Activated T-cell treated with anti-CD3 and anti-CD28 coated beads, Interleukin-2, amount 50 U/mL, for 72 hours (primary cell): Measurements from ENCODE around the gene NDNF. TPM values are rescaled to one million over a fixed set of nuclear protein-coding genes. Genes with fewer than 3 reads are reported as not detected.

Source experiments
- ATAC-seq, 2 donors: fragments of 150-1000 bp; cut with Tn5 transposase; replicated peaks in 1 of 2; 2 replicates each; pipeline ENCODE4 v1.10.0; 2021; ENCODE audit warnings: moderate library complexity in 2 of 2, mild to moderate bottlenecking in 1 of 2
- DNase-seq, 2 donors: peaks; one replicate each; pipeline ENCODE4 v3.0.0; 2021 to 2022; ENCODE audit warnings: mixed read lengths in 1 of 2
- H3K27ac Mint-ChIP-seq: one replicate; pipeline ENCODE4 v1.8.0; 2022; ENCODE audit warnings: mild to moderate bottlenecking, moderate library complexity, mixed read lengths
- H3K27me3 Mint-ChIP-seq: one replicate; pipeline ENCODE4 v1.8.0; 2022; ENCODE audit warnings: low read depth, mixed read lengths
- H3K36me3 Mint-ChIP-seq, 2 donors: one replicate each; pipeline ENCODE4 v1.8.0; 2022; ENCODE audit warnings: mixed read lengths in 2 of 2, mild to moderate bottlenecking in 1 of 2; ENCODE audit not compliant: insufficient read depth in 2 of 2
- H3K4me1 Mint-ChIP-seq: one replicate; pipeline ENCODE4 v1.8.0; 2022; ENCODE audit warnings: low read depth, mixed read lengths
- H3K4me3 Mint-ChIP-seq, 2 donors: one replicate each; pipeline ENCODE4 v1.8.0; 2022; ENCODE audit warnings: mild to moderate bottlenecking in 2 of 2, mixed read lengths in 2 of 2, moderate library complexity in 2 of 2
- H3K9me3 Mint-ChIP-seq, 2 donors: one replicate each; pipeline ENCODE4 v1.8.0; 2022; ENCODE audit warnings: mixed read lengths in 2 of 2
- total RNA-seq, 2 donors: library from RNA; stranded (reverse); gene quantifications; one replicate each; pipeline ENCODE4 v1.2.3, GENCODE V29; 2022

NDNF gene
- total RNA-seq, 2 donors from 2014 or later: 0.34 to 0.35 TPM

- DNase-seq (no peak), ATAC-seq (no peak)
- no peaks in the 10 kb centered on the region for H3K4me1 Mint-ChIP-seq
- H3K9me3 Mint-ChIP-seq: no peaks in the 10 kb centered on the region
- H3K4me3 Mint-ChIP-seq: no peak overlapping the region
- H3K36me3 Mint-ChIP-seq: no peaks in the 10 kb centered on the region
- H3K27ac Mint-ChIP-seq: no peak overlapping the region
- peaks cover 39% of the 10 kb centered on the region for H3K27me3 Mint-ChIP-seq
Measured at GRCh38 chr4:121062521-121062920, 9.8 kb downstream of the NDNF start.

GRCh38 chr4:121061861-121062260 is 10.5 kb downstream of the NDNF start:
- H3K9me3 Mint-ChIP-seq: no peaks in the 10 kb centered on the region
- no peak overlapping the region for H3K27ac Mint-ChIP-seq
- H3K4me3 Mint-ChIP-seq: no peak overlapping the region
- H3K27me3 Mint-ChIP-seq: peaks cover 44% of the 10 kb centered on the region
- no peak for ATAC-seq
- no peak for DNase-seq
- H3K36me3 Mint-ChIP-seq: no peaks in the 10 kb centered on the region
- H3K4me1 Mint-ChIP-seq: no peaks in the 10 kb centered on the region

DNA sequence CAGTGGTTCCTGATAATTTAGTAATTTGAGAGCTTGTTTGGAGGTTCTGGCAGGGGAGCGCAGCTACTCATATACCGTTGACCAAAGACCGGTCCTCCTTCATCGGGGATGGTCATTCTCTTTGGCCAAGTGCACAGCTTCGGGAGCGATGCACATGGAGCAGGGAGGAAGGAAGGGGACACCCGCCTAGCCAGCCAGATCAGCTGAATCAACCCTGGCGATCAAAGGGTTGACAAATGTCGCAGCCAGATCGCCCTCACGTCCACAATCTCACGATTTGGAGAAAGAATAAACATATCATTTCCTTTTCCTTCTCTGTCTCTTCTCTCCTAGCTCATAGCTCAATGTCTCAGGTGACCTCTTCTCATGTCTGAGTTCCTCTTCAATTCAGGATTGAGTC is 11.1 kb downstream of the NDNF start:
- Mint-ChIP-seq H3K36me3 (no peaks in the 10 kb centered on the region), H3K9me3 (no peaks in the 10 kb centered on the region), H3K27me3 (peaks cover 50% of the 10 kb centered on the region), H3K4me1 (no peaks in the 10 kb centered on the region), H3K4me3 (no peak overlapping the region), H3K27ac (no peak overlapping the region)
- no peak for ATAC-seq
- DNase-seq: no peak

- Mint-ChIP-seq H3K4me1 (no peaks in the 10 kb centered on the region), H3K4me3 (no peak overlapping the region), H3K27me3 (peaks cover 58% of the 10 kb centered on the region), H3K36me3 (no peaks in the 10 kb centered on the region), H3K9me3 (no peaks in the 10 kb centered on the region), H3K27ac (no peak overlapping the region)
- DNase-seq (no peak), ATAC-seq (no peak)
Measured at GRCh38 chr4:121057466-121057922, 14.8 kb downstream of the NDNF start.

GRCh38 chr4:121056066-121056465 is 16.3 kb downstream of the NDNF start:
- Mint-ChIP-seq H3K27me3 (peaks cover 51% of the 10 kb centered on the region), H3K4me1 (no peaks in the 10 kb centered on the region), H3K9me3 (no peaks in the 10 kb centered on the region), H3K4me3 (no peak overlapping the region), H3K27ac (no peak overlapping the region), H3K36me3 (no peaks in the 10 kb centered on the region)
- ATAC-seq: no peak
- no peak for DNase-seq

GRCh38 chr4:121054373-121054772 is 18.0 kb downstream of the NDNF start:
- H3K9me3 Mint-ChIP-seq: no peaks in the 10 kb centered on the region
- H3K36me3 Mint-ChIP-seq: no peaks in the 10 kb centered on the region
- no peaks in the 10 kb centered on the region for H3K4me1 Mint-ChIP-seq
- DNase-seq (no peak), ATAC-seq (no peak)
- no peak overlapping the region for H3K4me3 Mint-ChIP-seq
- no peak overlapping the region for H3K27ac Mint-ChIP-seq
- H3K27me3 Mint-ChIP-seq: peaks cover 44% of the 10 kb centered on the region

DNA sequence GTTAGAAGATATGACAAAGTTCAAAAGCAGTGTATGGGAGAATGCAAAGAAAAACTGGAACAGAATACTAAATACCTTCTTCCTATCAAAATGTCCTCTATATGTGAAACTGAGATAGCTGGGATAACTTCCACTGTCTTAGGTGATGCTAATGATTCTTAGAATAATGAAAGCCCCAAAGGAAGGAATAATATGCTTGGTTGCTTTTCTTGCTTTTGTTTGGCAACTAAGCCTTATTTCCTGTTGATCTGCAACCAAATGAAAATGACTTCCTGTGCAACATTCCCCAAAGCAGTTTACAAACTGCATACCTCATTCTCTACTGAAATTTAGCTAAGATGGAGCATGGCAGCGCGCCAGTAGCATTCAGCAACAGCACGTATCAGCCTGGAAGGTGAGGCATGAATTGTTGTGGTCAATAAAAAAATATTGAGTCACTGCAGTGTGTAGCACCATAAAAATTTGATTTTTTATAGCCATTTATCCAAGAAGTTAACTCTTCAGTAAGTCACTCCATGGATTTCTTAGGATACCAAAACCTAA is 18.7 kb downstream of the NDNF start:
- Mint-ChIP-seq H3K4me3 (no peak overlapping the region), H3K27me3 (peaks cover 40% of the 10 kb centered on the region), H3K9me3 (no peaks in the 10 kb centered on the region), H3K27ac (no peak overlapping the region), H3K4me1 (no peaks in the 10 kb centered on the region), H3K36me3 (no peaks in the 10 kb centered on the region)
- no peak for ATAC-seq
- no peak for DNase-seq

GRCh38 chr4:121050300-121050699 is 22.0 kb downstream of the NDNF start:
- no peaks in the 10 kb centered on the region for H3K4me1 Mint-ChIP-seq
- H3K9me3 Mint-ChIP-seq: no peaks in the 10 kb centered on the region
- no peaks in the 10 kb centered on the region for H3K36me3 Mint-ChIP-seq
- no peak overlapping the region for H3K27ac Mint-ChIP-seq
- H3K4me3 Mint-ChIP-seq: no peak overlapping the region
- DNase-seq (no peak), ATAC-seq (no peak)
- H3K27me3 Mint-ChIP-seq: peaks cover 27% of the 10 kb centered on the region

GRCh38 chr4:121049072-121049599 is 23.2 kb downstream of the NDNF start:
- Mint-ChIP-seq H3K9me3 (no peaks in the 10 kb centered on the region), H3K27me3 (peaks cover 28% of the 10 kb centered on the region), H3K36me3 (no peaks in the 10 kb centered on the region), H3K27ac (no peak overlapping the region), H3K4me3 (no peak overlapping the region), H3K4me1 (peaks cover 1% of the 10 kb centered on the region)
- no peak for ATAC-seq
- DNase-seq: no peak

DNA sequence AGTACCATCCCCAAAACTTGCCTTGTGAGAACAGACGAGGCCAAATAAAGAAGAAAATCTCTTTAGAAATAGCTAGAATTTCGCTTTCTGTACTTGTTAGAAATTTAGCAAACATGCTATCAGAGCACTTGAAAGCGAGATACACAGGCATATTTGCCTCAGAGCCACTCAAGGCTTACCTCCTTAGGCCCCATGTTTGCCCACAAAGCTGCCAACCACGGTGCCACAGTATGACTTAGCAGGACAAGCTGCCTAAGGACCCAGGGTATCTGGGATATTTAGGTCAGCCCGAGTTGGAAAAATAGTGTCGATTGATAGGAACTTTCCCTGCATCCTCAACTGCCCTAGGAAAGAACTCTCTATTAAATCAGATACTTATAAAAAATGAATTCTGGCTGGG is 24.2 kb downstream of the NDNF start:
- ATAC-seq (no peak), DNase-seq (no peak)
- H3K9me3 Mint-ChIP-seq: no peaks in the 10 kb centered on the region
- H3K4me3 Mint-ChIP-seq: no peak overlapping the region
- peaks cover 26% of the 10 kb centered on the region for H3K27me3 Mint-ChIP-seq
- no peaks in the 10 kb centered on the region for H3K36me3 Mint-ChIP-seq
- H3K4me1 Mint-ChIP-seq: peaks cover 6% of the 10 kb centered on the region
- H3K27ac Mint-ChIP-seq: no peak overlapping the region

- Mint-ChIP-seq H3K4me1 (peaks cover 27% of the 10 kb centered on the region), H3K36me3 (no peaks in the 10 kb centered on the region), H3K9me3 (no peaks in the 10 kb centered on the region), H3K4me3 (peak overlapping the region; percentile 41 to 55), H3K27ac (no peak overlapping the region), H3K27me3 (peaks cover 49% of the 10 kb centered on the region)
- peak; percentile 100 for ATAC-seq
- DNase-seq: peak; percentile 51 to 58
Measured at GRCh38 chr4:121041307-121042090, 30.8 kb downstream of the NDNF start.

GRCh38 chr4:121034017-121034416 is 38.3 kb downstream of the NDNF start:
- ATAC-seq (no peak), DNase-seq (no peak)
- H3K36me3 Mint-ChIP-seq: no peaks in the 10 kb centered on the region
- no peaks in the 10 kb centered on the region for H3K4me1 Mint-ChIP-seq
- H3K27me3 Mint-ChIP-seq: peaks cover 10% of the 10 kb centered on the region
- H3K27ac Mint-ChIP-seq: no peak overlapping the region
- H3K4me3 Mint-ChIP-seq: no peak overlapping the region
- no peaks in the 10 kb centered on the region for H3K9me3 Mint-ChIP-seq

DNA sequence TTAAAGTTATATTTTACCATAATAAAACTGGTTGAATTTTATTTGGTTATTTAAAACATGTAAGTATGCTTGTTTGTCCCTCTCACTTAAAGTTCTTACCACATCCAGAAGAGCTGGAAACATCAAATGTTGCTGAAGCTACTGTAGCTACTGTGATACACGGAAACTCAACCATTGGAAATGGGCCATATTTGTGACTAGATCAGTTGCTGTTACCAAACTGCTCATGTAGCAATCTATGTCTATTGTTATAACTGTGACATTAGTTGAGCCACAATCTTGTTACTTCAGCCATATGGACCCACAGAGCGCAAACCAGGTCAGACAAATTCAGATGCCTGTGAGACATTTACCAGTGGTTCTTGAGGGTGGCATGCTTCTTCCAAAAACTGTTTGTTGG is 41.6 kb downstream of the NDNF start:
- Mint-ChIP-seq H3K36me3 (no peaks in the 10 kb centered on the region), H3K27me3 (peaks cover 1% of the 10 kb centered on the region), H3K9me3 (peaks cover 0 to 2% of the 10 kb centered on the region in 2 donors), H3K4me3 (no peak overlapping the region), H3K27ac (no peak overlapping the region), H3K4me1 (no peaks in the 10 kb centered on the region)
- DNase-seq: no peak
- no peak for ATAC-seq
